G401 (cell line): ENCODE data around the gene SP6. TPM values are rescaled to one million over a fixed set of nuclear protein-coding genes. Genes with fewer than 3 reads are reported as not detected.
A peak's percentile ranks its signal among the peaks of the same experiment; 100 is the strongest.

Experiments used
- DNase-seq: peaks from one replicate; pipeline ENCODE4 v3.0.0-alpha.2; 2015; ENCODE audit warnings: low spot score
- in situ Hi-C: cut with HindIII; loops from 2 replicates; pipeline ENCODE4 v1.10.0; 2016; ENCODE audit warnings: low sequenced_read_pairs, mixed read lengths
- total RNA-seq: library from RNA; depleted of rRNA; stranded (reverse); fragments of >200 nt; shearing (Covaris generic); gene quantifications from 2 replicates; pipeline ENCODE4 v1.2.3, GENCODE V29; 2014; rRNA removed

Gene SP6
- total RNA-seq, 1 experiment from 2014 or later, result 8.5 TPM

GRCh38 chr17:47802341-47803022 lies 48.5 kb downstream of the SP6 start:
- in situ Hi-C loops, result no loop called here
- peak; percentile 72 for DNase-seq

- no peak for DNase-seq
- in situ Hi-C loops, result no loop called here
Measured at GRCh38 chr17:47801906-47802305, 49.1 kb downstream of the SP6 start.

- in situ Hi-C loops, result no loop called here
- no peak for DNase-seq
Measured at GRCh38 chr17:47801176-47801765, 49.7 kb downstream of the SP6 start.

- in situ Hi-C loops, result no loop called here
- no peak for DNase-seq
Measured at GRCh38 chr17:47800686-47801085, 50.3 kb downstream of the SP6 start.

- DNase-seq, result no peak
- in situ Hi-C loops, result no loop called here
Measured at GRCh38 chr17:47797797-47798196, 53.2 kb downstream of the SP6 start.

Other genes starting within 250 kb of the SP6 start
- gene KPNB1, start 201.2 kb downstream of the SP6 start, total RNA-seq, result 200 and 386 TPM in 2 replicates
- 18.9 and 32.5 TPM in 2 replicates for gene TBKBP1, start 157.0 kb downstream of the SP6 start, total RNA-seq
- gene TBX21, start 117.9 kb downstream of the SP6 start, total RNA-seq, result not detected in 2 replicates
- 4.2 and 5.6 TPM in 2 replicates for gene OSBPL7, start 29.4 kb downstream of the SP6 start, total RNA-seq
- 75.4 and 95.6 TPM in 2 replicates for gene MRPL10, start 19.6 kb downstream of the SP6 start, total RNA-seq
- gene LRRC46, start 19.5 kb downstream of the SP6 start, total RNA-seq, result 0.12 TPM in 1 of 2 replicates, not detected in the other
- gene SCRN2, start 9.9 kb downstream of the SP6 start, total RNA-seq, result 68.4 and 72.7 TPM in 2 replicates
- gene SP2, start 45.1 kb upstream of the SP6 start, total RNA-seq, result 0.68 and 0.71 TPM in 2 replicates
- gene PNPO, start 90.4 kb upstream of the SP6 start, total RNA-seq, result 50.2 and 90.7 TPM in 2 replicates
- gene PRR15L, start 106.7 kb upstream of the SP6 start, total RNA-seq, result not detected in 2 replicates
- gene CDK5RAP3, start 120.0 kb upstream of the SP6 start, total RNA-seq, result 101 and 129 TPM in 2 replicates
- gene COPZ2, start 186.6 kb upstream of the SP6 start, total RNA-seq, result not detected in 2 replicates
- 19.5 and 21.3 TPM in 2 replicates for gene NFE2L1, start 197.2 kb upstream of the SP6 start, total RNA-seq